ENCODE measurements around the gene SHCBP1.

- TF ChIP-seq CTCF (IDR thresholded peaks at IDR 0.05) (no peak), POLR2AphosphoS5 (IDR thresholded peaks at IDR 0.05; ENCODE audit: low read depth, low read length) (no peak), TCF7L2 (IDR thresholded peaks at IDR 0.05; ENCODE audit: low read depth, low read length) (no peak), REST (IDR thresholded peaks at IDR 0.05; ENCODE audit: insufficient read depth in 1 of 2, low read depth in 2 of 2, low read length in 1 of 2) (no peak), SIN3A (IDR thresholded peaks at IDR 0.05; ENCODE audit: borderline replicate concordance, insufficient read depth, low read depth, low read length) (no peak)
Observed at GRCh38 chr16:46573834-46574159, 47.4 kb downstream of the SHCBP1 start.

Measured in Panc1 (cell line).